GM12878 (cell line): ENCODE measurements around the gene NRXN3.

Experiments
- CTCF ChIP-seq, 3 experiments: IDR thresholded peaks in 2 of 3; conservative IDR thresholded peaks in 1 of 3; 2 replicates each; pipeline ENCODE4 v1.5.1; 2011; ENCODE audit warnings: low read depth in 3 of 3, low read length in 3 of 3, mild to moderate bottlenecking in 3 of 3, control low read depth in 2 of 3, moderate library complexity in 2 of 3, inconsistent platforms in 1 of 3, mixed read lengths in 1 of 3; ENCODE audit not compliant: control insufficient read depth in 2 of 3, insufficient read depth in 1 of 3; ENCODE audit errors: extremely low read depth in 1 of 3
- GABPA ChIP-seq: IDR thresholded peaks from 2 replicates; pipeline ENCODE4 v1.6.1; 2014; ENCODE audit warnings: antibody characterized with exemption, low read depth, mild to moderate bottlenecking, inconsistent platforms
- JUND ChIP-seq: IDR thresholded peaks from 2 replicates; pipeline ENCODE4 v1.6.1; 2012; ENCODE audit warnings: low read depth, mild to moderate bottlenecking, low read length, improper control_type of control experiment, moderate library complexity
- SREBF2 ChIP-seq: IDR thresholded peaks from 2 replicates; pipeline ENCODE4 v1.6.1; 2012; ENCODE audit warnings: mild to moderate bottlenecking, low read length
- YBX1 ChIP-seq: fragments of 450-650 bp; IDR thresholded peaks from 2 replicates; pipeline ENCODE4 v1.6.1; 2016; ENCODE audit warnings: antibody characterized with exemption

GRCh38 chr14:78403278-78403815, 233.2 kb downstream of the NRXN3 start:
- no peak for TF ChIP-seq CTCF (IDR thresholded peaks at IDR 0.05 in 2 of 3, conservative IDR thresholded peaks at IDR 0.05 in 1 of 3; ENCODE audit: control insufficient read depth in 2 of 3, extremely low read depth in 1 of 3, insufficient read depth in 1 of 3, low read depth in 3 of 3, low read length in 3 of 3)
- no peak for TF ChIP-seq SREBF2
- no peak for TF ChIP-seq JUND
- TF ChIP-seq YBX1 = no peak
- no peak for TF ChIP-seq GABPA
